DMS 273 (cell line): ENCODE data around the gene CPD.
A peak's percentile ranks its signal among the peaks of the same experiment; 100 is the strongest.
"Not testable (repeated sequence)": the region's sequence is repeated elsewhere in the genome, so short reads cannot be mapped to it uniquely, and the experiment has no call there.

Source experiments
- DNase-seq: peaks from one replicate; lab custom pipeline; 2025; ENCODE audit not compliant: unreplicated experiment; lab: John Stamatoyannopoulos, UW

CPD gene

GRCh38 chr17:30381340-30381659 is 2.6 kb downstream of the CPD start:
- no peak for DNase-seq

GRCh38 chr17:30382345-30382744 is 3.6 kb downstream of the CPD start:
- DNase-seq = no peak

GRCh38 chr17:30388321-30389179 is 9.8 kb downstream of the CPD start:
- DNase-seq = no peak

- no peak for DNase-seq
Observed at GRCh38 chr17:30389756-30390300, 11.1 kb downstream of the CPD start.

- no peak for DNase-seq
Observed at GRCh38 chr17:30391534-30391933, 12.8 kb downstream of the CPD start.

- peak; percentile 64 for DNase-seq
Observed at GRCh38 chr17:30393491-30393890, 14.8 kb downstream of the CPD start.

- peak; percentile 21 for DNase-seq
Observed at GRCh38 chr17:30393911-30394867, 15.5 kb downstream of the CPD start.

DNA sequence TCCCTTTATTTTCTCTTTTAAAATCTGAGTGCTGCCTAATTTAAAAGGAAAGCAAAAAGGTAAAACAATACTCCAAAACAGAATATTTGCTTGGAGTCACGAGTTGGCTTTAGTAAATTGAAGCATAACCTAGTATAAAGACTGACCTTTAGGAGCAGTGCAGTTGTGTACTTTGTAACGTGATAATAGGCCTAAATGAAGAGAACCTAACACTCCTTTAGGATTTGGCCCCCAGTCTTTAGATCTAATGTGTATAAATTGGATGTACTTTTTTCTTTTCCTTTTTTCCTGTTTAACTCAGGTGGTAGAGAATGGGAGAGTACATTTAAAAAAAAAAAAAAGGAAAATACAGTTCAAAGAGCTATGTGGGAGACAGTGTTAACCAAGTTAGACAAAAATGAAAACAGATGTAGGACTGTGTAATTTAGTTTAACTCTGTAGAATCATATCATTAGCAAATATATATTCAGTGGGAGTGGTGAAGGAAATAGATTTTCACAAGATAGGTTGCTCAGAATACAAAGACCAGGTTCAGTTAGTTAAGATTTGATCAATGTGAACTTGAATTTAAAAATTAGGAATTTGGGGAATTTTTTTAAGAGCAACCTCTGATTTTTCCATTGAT is 16.8 kb downstream of the CPD start:
- peak; percentile 29 for DNase-seq

DNA sequence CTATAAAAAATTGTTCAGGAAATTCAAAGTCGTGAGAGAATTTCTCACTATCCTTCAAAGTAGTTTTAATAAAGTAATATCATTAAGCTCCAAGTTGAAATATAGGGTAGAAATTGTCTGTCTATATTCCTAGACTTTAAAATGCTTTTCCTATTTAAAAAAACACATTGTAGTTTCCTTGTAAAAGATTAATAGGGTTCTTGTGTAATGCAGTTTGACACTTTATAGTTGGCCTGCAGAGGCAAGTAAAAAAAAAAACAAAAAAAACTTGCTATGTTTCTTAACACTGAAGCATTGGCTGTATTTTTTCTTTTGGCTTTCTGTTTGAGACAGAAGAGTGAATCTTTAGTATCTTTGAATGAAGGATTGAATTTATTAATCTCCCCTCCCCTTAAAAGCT is 17.4 kb downstream of the CPD start:
- DNase-seq = no peak

GRCh38 chr17:30396612-30397011 is 17.9 kb downstream of the CPD start:
- no peak for DNase-seq

GRCh38 chr17:30398328-30399041 is 19.8 kb downstream of the CPD start:
- no peak for DNase-seq

DNA sequence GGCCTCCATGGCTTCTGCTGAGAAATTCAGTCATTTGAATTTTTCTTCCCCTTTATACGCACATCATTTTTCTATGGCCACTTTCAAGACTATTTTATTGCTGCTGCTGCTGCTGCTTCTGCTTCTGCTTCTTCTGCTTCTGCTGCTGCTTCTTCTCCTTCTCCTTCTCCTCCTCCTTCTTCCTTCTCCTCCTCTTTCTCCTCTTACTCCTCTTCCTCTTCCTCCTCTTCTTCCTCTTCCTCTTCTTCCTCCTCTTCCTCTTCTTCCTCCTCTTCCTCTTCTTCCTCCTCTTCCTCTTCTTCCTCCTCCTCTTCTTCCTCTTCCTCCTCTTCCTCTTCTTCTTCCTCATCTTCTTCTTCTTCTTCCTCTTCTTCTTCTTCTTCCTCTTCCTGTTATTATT is 22.4 kb downstream of the CPD start:
- DNase-seq = no peak

DNA sequence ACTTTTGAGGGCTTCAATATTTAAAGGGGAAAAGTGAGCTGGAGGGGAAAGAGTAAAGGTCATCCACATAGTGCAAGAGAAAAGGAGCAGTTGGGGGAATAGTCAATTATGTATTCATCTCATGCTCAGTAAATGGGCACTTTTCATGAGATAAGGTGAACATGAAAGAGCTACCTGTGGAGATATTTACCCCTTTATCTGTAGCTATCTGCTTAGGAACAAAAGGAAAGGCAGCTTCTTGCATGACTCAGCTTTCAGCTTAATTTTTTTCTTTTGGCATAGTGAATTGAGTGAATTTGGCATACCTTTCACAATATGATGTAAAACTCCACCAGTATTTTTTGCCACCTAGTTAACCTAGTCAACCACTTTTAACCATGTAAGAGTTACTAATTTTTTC is 26.4 kb downstream of the CPD start:
- no peak for DNase-seq

DNA sequence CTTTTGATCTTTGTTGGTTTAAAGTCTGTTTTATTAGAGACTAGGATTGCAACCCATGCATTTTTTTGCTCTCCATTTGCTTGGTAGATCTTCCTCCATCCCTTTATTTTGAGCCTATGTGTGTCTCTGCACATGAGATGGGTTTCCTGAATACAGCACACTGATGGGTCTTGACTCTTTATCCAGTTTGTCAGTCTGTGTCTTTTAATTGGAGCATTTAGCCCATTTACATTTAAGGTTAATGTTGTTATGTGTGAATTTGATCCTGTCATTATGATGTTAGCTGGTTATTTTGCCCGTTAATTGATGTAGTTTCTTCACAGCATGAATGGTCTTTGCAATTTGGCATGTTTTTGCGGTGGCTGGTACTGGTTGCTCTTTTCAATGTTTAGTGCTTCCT is 31.9 kb downstream of the CPD start:
- not testable (repeated sequence) for DNase-seq

- not testable (repeated sequence) for DNase-seq
Observed at GRCh38 chr17:30412008-30412496, 33.3 kb downstream of the CPD start.

GRCh38 chr17:30413109-30413508 is 34.4 kb downstream of the CPD start:
- no peak for DNase-seq

DNA sequence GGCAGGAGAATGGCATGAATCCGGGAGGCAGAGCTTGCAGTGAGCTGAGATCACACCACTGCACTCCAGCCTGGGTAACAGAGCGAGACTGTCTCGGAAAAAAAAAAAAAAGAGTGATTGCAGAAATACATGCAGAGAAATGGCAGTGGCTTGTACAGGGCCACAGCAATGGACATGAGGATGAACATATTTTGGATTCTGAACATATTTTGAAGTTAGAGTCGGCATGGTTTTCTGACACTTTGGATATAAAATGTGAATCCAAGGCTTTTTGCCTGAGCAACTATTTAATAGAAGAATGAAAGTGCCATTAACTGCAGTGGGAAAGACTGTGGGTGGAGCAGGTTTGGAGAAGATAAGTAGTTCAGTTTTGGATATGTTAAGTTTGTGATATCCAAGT is 35.8 kb downstream of the CPD start:
- DNase-seq = no peak

- DNase-seq = no peak
Observed at GRCh38 chr17:30415491-30415890, 36.8 kb downstream of the CPD start.

- not testable (repeated sequence) for DNase-seq
Observed at GRCh38 chr17:30418070-30418469, 39.3 kb downstream of the CPD start.

DNA sequence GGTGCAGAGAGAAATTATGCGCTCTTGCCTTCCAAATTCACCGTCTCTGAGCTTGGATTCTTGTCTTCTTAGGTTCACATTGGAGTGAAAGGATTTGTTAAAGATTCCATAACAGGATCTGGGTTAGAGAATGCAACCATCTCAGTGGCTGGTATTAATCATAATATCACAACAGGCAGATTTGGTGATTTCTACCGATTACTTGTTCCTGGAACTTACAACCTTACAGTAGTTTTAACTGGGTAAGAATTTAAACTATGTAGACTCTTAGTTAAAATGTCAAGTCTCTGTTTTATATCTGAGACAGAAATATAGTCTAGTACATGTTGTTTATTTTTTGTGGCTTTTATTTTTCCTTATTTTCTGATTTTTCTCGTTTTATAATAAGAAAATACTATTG is 42.9 kb downstream of the CPD start:
- no peak for DNase-seq

DNA sequence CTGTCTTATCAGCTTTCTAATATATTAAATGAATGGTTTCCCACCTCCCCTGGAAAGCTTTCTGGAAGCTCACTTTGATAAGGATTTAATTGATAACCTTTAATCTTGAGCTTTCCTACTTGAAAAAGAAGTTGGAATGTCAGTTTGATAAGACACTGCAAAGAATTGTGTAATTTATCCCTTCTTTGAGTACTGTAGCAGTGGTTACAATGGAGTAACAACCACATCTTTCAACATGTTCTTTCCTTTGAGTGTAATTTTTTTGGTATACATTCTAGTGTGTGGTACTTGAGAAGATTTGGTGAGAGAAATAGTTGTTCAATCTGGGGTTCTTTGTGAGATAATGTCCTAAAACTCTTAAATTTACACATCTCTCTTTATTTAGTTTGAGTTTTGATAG is 43.4 kb downstream of the CPD start:
- DNase-seq = no peak
